HL-60 (cell line): ENCODE results near the gene ZNF827.

ENCODE experiments used
- DNase-seq, 2 experiments: peaks; one replicate each; pipeline ENCODE4 v3.0.0-alpha.2; 2010 to 2020; ENCODE audit warnings: low read depth in 1 of 2, low spot score in 1 of 2
- H3K27ac ChIP-seq: fragments of 250-450 bp; sonication (Bioruptor Pico); replicated peaks from 2 replicates; pipeline ENCODE4 v1.5.1; 2020; ENCODE audit warnings: mild to moderate bottlenecking, moderate library complexity
- H3K27me3 ChIP-seq: fragments of 250-450 bp; sonication (Bioruptor Pico); 2 replicates; pipeline ENCODE4 v1.5.1; 2021; ENCODE audit warnings: mild to moderate bottlenecking, moderate library complexity; ENCODE audit not compliant: insufficient read depth, poor library complexity, severe bottlenecking
- H3K4me3 ChIP-seq: replicated peaks from 2 replicates; pipeline ENCODE4 v1.5.1; 2011; ENCODE audit warnings: mild to moderate bottlenecking, control low read depth, low read length; ENCODE audit not compliant: insufficient read depth
- CTCF ChIP-seq: IDR thresholded peaks from one replicate; pipeline ENCODE4 v1.5.1; 2011; ENCODE audit warnings: low read length, control low read depth, inconsistent platforms; ENCODE audit not compliant: insufficient read depth
- GABPA ChIP-seq: IDR thresholded peaks from 2 replicates; pipeline ENCODE4 v1.6.1; 2012; ENCODE audit warnings: low read depth
- POLR2AphosphoS5 ChIP-seq: IDR thresholded peaks from 2 replicates; pipeline ENCODE4 v1.6.1; 2012; ENCODE audit warnings: low read depth
- REST ChIP-seq: IDR thresholded peaks from 2 replicates; pipeline ENCODE4 v1.6.1; 2012; ENCODE audit warnings: low read depth; ENCODE audit not compliant: insufficient replicate concordance
- SPI1 ChIP-seq: IDR thresholded peaks from 2 replicates; pipeline ENCODE4 v1.6.1; 2012; ENCODE audit warnings: low read depth, mild to moderate bottlenecking, borderline replicate concordance

Gene ZNF827

GRCh38 chr4:145865274-145865941, 73.2 kb downstream of the ZNF827 start:
- no peak overlapping the region for H3K27ac ChIP-seq
- no peak for DNase-seq

DNA sequence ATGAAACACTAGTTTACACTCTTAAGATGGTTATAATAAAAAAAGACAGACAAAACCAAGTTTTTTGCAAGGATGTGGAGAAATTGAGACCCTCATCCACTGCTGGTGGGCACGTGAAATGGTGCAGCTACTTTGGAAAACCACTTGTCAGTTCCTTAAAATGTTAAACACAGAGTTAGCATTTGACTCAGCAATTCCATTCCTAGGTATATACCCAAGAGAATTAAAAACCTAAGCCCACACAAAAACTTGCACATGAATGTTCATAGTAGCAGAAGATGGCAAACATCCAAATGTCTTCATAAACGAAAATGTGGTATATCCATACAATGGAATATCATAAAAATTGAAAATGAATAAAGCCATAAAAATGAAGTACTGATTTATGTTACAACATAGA, 75.4 kb downstream of the ZNF827 start:
- TF ChIP-seq SPI1 (no peak), POLR2AphosphoS5 (no peak), GABPA (no peak), CTCF (no peak), REST (no peak)
- no peak for DNase-seq
- H3K27ac ChIP-seq = no peak overlapping the region
- H3K27me3 ChIP-seq = no peaks in the 10 kb centered on the region
- no peak overlapping the region for H3K4me3 ChIP-seq

More at GRCh38 chr4:145865274-145865941, 73.2 kb downstream of the ZNF827 start:
- Histone ChIP-seq H3K4me3 (no peak overlapping the region), H3K27me3 (no peaks in the 10 kb centered on the region)
- TF ChIP-seq REST (no peak), SPI1 (no peak), POLR2AphosphoS5 (no peak), GABPA (no peak), CTCF (no peak)

GRCh38 chr4:145861336-145862318, 77.0 kb downstream of the ZNF827 start:
- Histone ChIP-seq H3K27me3 (no peaks in the 10 kb centered on the region), H3K27ac (no peak overlapping the region), H3K4me3 (no peak overlapping the region)
- DNase-seq = no peak
- TF ChIP-seq REST (no peak), POLR2AphosphoS5 (no peak), CTCF (no peak), GABPA (no peak), SPI1 (no peak)
